ENCODE measurements around the gene IQGAP2. TPM values are rescaled to one million over a fixed set of nuclear protein-coding genes. Genes with fewer than 3 reads are reported as not detected.

IQGAP2 gene
- polyA plus RNA-seq, 1 experiment, result 0.63 TPM

GRCh38 chr5:76521240-76521758 is 118.2 kb downstream of the IQGAP2 start:
- H3K9me3 ChIP-seq (ENCODE audit: control insufficient read depth, insufficient read depth, low read length), result no peaks in the 10 kb centered on the region
- H3K4me3 ChIP-seq (ENCODE audit: low read depth, low read length), result no peak overlapping the region
- no peak for TF ChIP-seq CTCF (IDR thresholded peaks at IDR 0.05; ENCODE audit: low read depth, low read length)
- no peak overlapping the region for H3K27ac ChIP-seq (ENCODE audit: low read depth, low read length)
- DNase-seq (ENCODE audit: low read depth, low spot score), result no peak
- CTCF ChIA-PET, result no interaction called here
- H3K27me3 ChIP-seq (ENCODE audit: control insufficient read depth, insufficient read depth, low read length), result peaks cover 2% of the 10 kb centered on the region
- POLR2A ChIA-PET, result no interaction called here

GRCh38 chr5:76522103-76522935 is 119.2 kb downstream of the IQGAP2 start:
- no peak overlapping the region for H3K27ac ChIP-seq (ENCODE audit: low read depth, low read length)
- no peak for DNase-seq (ENCODE audit: low read depth, low spot score)
- H3K9me3 ChIP-seq (ENCODE audit: control insufficient read depth, insufficient read depth, low read length), result no peaks in the 10 kb centered on the region
- no peak for TF ChIP-seq CTCF (IDR thresholded peaks at IDR 0.05; ENCODE audit: low read depth, low read length)
- peaks cover 2% of the 10 kb centered on the region for H3K27me3 ChIP-seq (ENCODE audit: control insufficient read depth, insufficient read depth, low read length)
- H3K4me3 ChIP-seq (ENCODE audit: low read depth, low read length), result no peak overlapping the region
- ChIA-PET POLR2A (no interaction called here), CTCF (no interaction called here)

- no peak overlapping the region for H3K4me3 ChIP-seq (ENCODE audit: low read depth, low read length)
- H3K9me3 ChIP-seq (ENCODE audit: control insufficient read depth, insufficient read depth, low read length), result no peaks in the 10 kb centered on the region
- ChIA-PET CTCF (no interaction called here), POLR2A (no interaction called here)
- no peak for TF ChIP-seq CTCF (IDR thresholded peaks at IDR 0.05; ENCODE audit: low read depth, low read length)
- DNase-seq (ENCODE audit: low read depth, low spot score), result no peak
- peaks cover 2% of the 10 kb centered on the region for H3K27me3 ChIP-seq (ENCODE audit: control insufficient read depth, insufficient read depth, low read length)
- no peak overlapping the region for H3K27ac ChIP-seq (ENCODE audit: low read depth, low read length)
Measured at GRCh38 chr5:76524101-76524835, 121.2 kb downstream of the IQGAP2 start.

GRCh38 chr5:76524868-76525267 is 121.8 kb downstream of the IQGAP2 start:
- no peak for DNase-seq (ENCODE audit: low read depth, low spot score)
- no peak overlapping the region for H3K4me3 ChIP-seq (ENCODE audit: low read depth, low read length)
- H3K9me3 ChIP-seq (ENCODE audit: control insufficient read depth, insufficient read depth, low read length), result no peaks in the 10 kb centered on the region
- ChIA-PET POLR2A (no interaction called here), CTCF (no interaction called here)
- peaks cover 2% of the 10 kb centered on the region for H3K27me3 ChIP-seq (ENCODE audit: control insufficient read depth, insufficient read depth, low read length)
- no peak overlapping the region for H3K27ac ChIP-seq (ENCODE audit: low read depth, low read length)
- no peak for TF ChIP-seq CTCF (IDR thresholded peaks at IDR 0.05; ENCODE audit: low read depth, low read length)

- no peak for DNase-seq (ENCODE audit: low read depth, low spot score)
- no peak overlapping the region for H3K4me3 ChIP-seq (ENCODE audit: low read depth, low read length)
- peaks cover 2% of the 10 kb centered on the region for H3K27me3 ChIP-seq (ENCODE audit: control insufficient read depth, insufficient read depth, low read length)
- no peak for TF ChIP-seq CTCF (IDR thresholded peaks at IDR 0.05; ENCODE audit: low read depth, low read length)
- CTCF ChIA-PET, result no interaction called here
- POLR2A ChIA-PET, result no interaction called here
- H3K27ac ChIP-seq (ENCODE audit: low read depth, low read length), result no peak overlapping the region
- H3K9me3 ChIP-seq (ENCODE audit: control insufficient read depth, insufficient read depth, low read length), result no peaks in the 10 kb centered on the region
Measured at GRCh38 chr5:76525956-76526355, 122.9 kb downstream of the IQGAP2 start.
